Skeletal muscle cell (primary cell): ENCODE measurements around the gene WFDC1.

Experiments
- DNase-seq: peaks from one replicate; pipeline ENCODE4 v3.0.0-alpha.2; 2010; ENCODE audit warnings: low read depth
- H3K4me3 ChIP-seq: 2 replicates; pipeline ENCODE4 v1.5.1; 2011; ENCODE audit warnings: low read depth, mild to moderate bottlenecking, control low read depth, low read length, moderate library complexity

The WFDC1 gene

GRCh38 chr16:84294531-84295142, at the start of gene WFDC1:
TSS of gene WFDC1 (plus strand) at chr16:84294878. CDS start at chr16:84294972, 94 bp downstream.
- peak within 1 kb of the TSS; percentile 23 for H3K4me3 ChIP-seq
- no peak for DNase-seq

- DNase-seq, result no peak
Observed at GRCh38 chr16:84245956-84246678, 48.6 kb upstream of the WFDC1 start.

GRCh38 chr16:84246679-84247077, 48.0 kb upstream of the WFDC1 start:
- no peak for DNase-seq
- H3K4me3 ChIP-seq, result no peak overlapping the region

More at GRCh38 chr16:84245956-84246678, 48.6 kb upstream of the WFDC1 start:
- no peak overlapping the region for H3K4me3 ChIP-seq

GRCh38 chr16:84247331-84247730, 47.3 kb upstream of the WFDC1 start:
- no peak for DNase-seq
- H3K4me3 ChIP-seq, result no peak overlapping the region

- H3K4me3 ChIP-seq, result no peak overlapping the region
- DNase-seq, result no peak
Observed at GRCh38 chr16:84247844-84248243, 46.8 kb upstream of the WFDC1 start.

GRCh38 chr16:84252184-84252583, 42.5 kb upstream of the WFDC1 start:
- H3K4me3 ChIP-seq, result no peak overlapping the region
- no peak for DNase-seq

GRCh38 chr16:84253173-84253572, 41.5 kb upstream of the WFDC1 start:
- H3K4me3 ChIP-seq, result no peak overlapping the region
- DNase-seq, result no peak

GRCh38 chr16:84254062-84254461, 40.6 kb upstream of the WFDC1 start:
- no peak overlapping the region for H3K4me3 ChIP-seq
- DNase-seq, result no peak

GRCh38 chr16:84255050-84255810, 39.4 kb upstream of the WFDC1 start:
- H3K4me3 ChIP-seq, result no peak overlapping the region
- no peak for DNase-seq

GRCh38 chr16:84258266-84258665, 36.4 kb upstream of the WFDC1 start:
- H3K4me3 ChIP-seq, result no peak overlapping the region
- DNase-seq, result no peak

GRCh38 chr16:84259691-84260090, 35.0 kb upstream of the WFDC1 start:
- DNase-seq, result no peak
- H3K4me3 ChIP-seq, result no peak overlapping the region

GRCh38 chr16:84260766-84261554, 33.7 kb upstream of the WFDC1 start:
- H3K4me3 ChIP-seq, result no peak overlapping the region
- DNase-seq, result no peak

GRCh38 chr16:84262031-84262430, 32.6 kb upstream of the WFDC1 start:
- no peak overlapping the region for H3K4me3 ChIP-seq
- DNase-seq, result no peak

- H3K4me3 ChIP-seq, result no peak overlapping the region
- no peak for DNase-seq
Observed at GRCh38 chr16:84262939-84263338, 31.7 kb upstream of the WFDC1 start.

- peak; percentile 14 for DNase-seq
- no peak overlapping the region for H3K4me3 ChIP-seq
Observed at GRCh38 chr16:84266451-84266850, 28.2 kb upstream of the WFDC1 start.

GRCh38 chr16:84267380-84267779, 27.3 kb upstream of the WFDC1 start:
- no peak overlapping the region for H3K4me3 ChIP-seq
- no peak for DNase-seq

- DNase-seq, result no peak
- H3K4me3 ChIP-seq, result no peak overlapping the region
Observed at GRCh38 chr16:84268291-84269040, 26.2 kb upstream of the WFDC1 start.

- no peak for DNase-seq
- no peak overlapping the region for H3K4me3 ChIP-seq
Observed at GRCh38 chr16:84270071-84270470, 24.6 kb upstream of the WFDC1 start.

- DNase-seq, result no peak
- no peak overlapping the region for H3K4me3 ChIP-seq
Observed at GRCh38 chr16:84270531-84270930, 24.1 kb upstream of the WFDC1 start.
